ENCODE measurements around the gene ATL1. TPM values are rescaled to one million over a fixed set of nuclear protein-coding genes. Genes with fewer than 3 reads are reported as not detected.

Gene ATL1
- total and polyA plus RNA-seq, 2 of the 4 experiments (the other 2 are of a cell fraction), result 6.0 to 12.2 TPM

DNA sequence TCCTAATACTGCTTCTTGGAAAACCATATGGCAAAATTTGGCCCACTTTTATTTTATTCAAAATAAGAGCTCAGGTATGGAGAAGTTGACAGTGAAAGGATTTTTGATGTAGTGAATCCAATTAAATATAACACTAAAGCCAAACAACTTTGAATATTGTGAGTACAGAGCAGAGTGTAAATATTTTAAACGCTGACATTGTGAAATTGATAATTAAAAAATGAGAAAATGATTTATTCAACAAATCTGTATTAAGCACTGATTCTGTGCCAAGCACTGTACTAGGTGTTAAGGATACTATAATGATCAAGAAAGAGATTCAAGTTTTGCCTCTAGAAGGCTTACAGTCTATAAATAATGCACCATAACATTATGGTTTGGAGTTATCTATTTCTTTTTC is 50.5 kb downstream of the ATL1 start:
- H3K23ac ChIP-seq (ENCODE audit: low read depth, low read length), result no peak overlapping the region
- intact Hi-C loops (cut with micrococcal nuclease), result no loop called here
- no peak overlapping the region for H2AFZ ChIP-seq (replicated peaks; ENCODE audit: low read length, poor library complexity)
- ATAC-seq (ENCODE audit: low read depth) (no peak), DNase-seq (no peak)
- ChIA-PET CTCF (no interaction called here), POLR2A (ENCODE audit: unreplicated experiment) (no interaction called here)
- no peak overlapping the region for H2BK20ac ChIP-seq (ENCODE audit: low read depth, low read length)
- no peaks in the 10 kb centered on the region for H3K36me3 ChIP-seq (ENCODE audit: control insufficient read depth, insufficient read depth, low read length)
- H3K56ac ChIP-seq (ENCODE audit: extremely low read depth, insufficient read depth, low read length), result no peak overlapping the region
- no peaks in the 10 kb centered on the region for H3K9me3 ChIP-seq (ENCODE audit: control insufficient read depth, insufficient read depth, low read length)
- H3K27ac ChIP-seq (ENCODE audit: insufficient read depth, low read length), result no peak overlapping the region
- H4K91ac ChIP-seq (ENCODE audit: insufficient read depth, low read depth, low read length), result no peak overlapping the region
- no peaks in the 10 kb centered on the region for H4K20me1 ChIP-seq (ENCODE audit: insufficient read depth, low read length)
- no peak overlapping the region for H2BK120ac ChIP-seq (ENCODE audit: low read depth, low read length)
- no peak overlapping the region for H3K4me3 ChIP-seq (ENCODE audit: insufficient read depth, low read depth, low read length)
- no peaks in the 10 kb centered on the region; the same call in 1 of the 2 replicates for H3K9me1 ChIP-seq (ENCODE audit: insufficient read depth, low read length)
- H4K8ac ChIP-seq (ENCODE audit: low read depth in 2 of 2, low read length in 2 of 2), result no peak overlapping the region
- no CpG with 5 or more reads among the region's 1 CpG for WGBS, 2 experiments (ENCODE audit: extremely low coverage in 2 of 2, insufficient read length in 1 of 2)
- no peak overlapping the region for H3K4me2 ChIP-seq (ENCODE audit: low read depth, low read length)
- H3K79me1 ChIP-seq (ENCODE audit: low read depth in 1 of 2, low read length in 2 of 2), result no peaks in the 10 kb centered on the region
- no peak overlapping the region for H2BK15ac ChIP-seq (ENCODE audit: low read depth, low read length)
- no peak overlapping the region for H4K5ac ChIP-seq (ENCODE audit: low read depth, low read length)
- in situ Hi-C loops (cut with MboI; ENCODE audit: low sequenced_read_pairs), result no loop called here
- no peaks in the 10 kb centered on the region for H3K4me1 ChIP-seq (ENCODE audit: control insufficient read depth, insufficient read depth, low read length)
- H2BK5ac ChIP-seq (ENCODE audit: low read depth, low read length, poor library complexity, severe bottlenecking), result no peak overlapping the region
- no peak overlapping the region for H2AK5ac ChIP-seq (ENCODE audit: low read depth, low read length)
- H3K27me3 ChIP-seq (ENCODE audit: control insufficient read depth, insufficient read depth, low read length), result no peaks in the 10 kb centered on the region
- TF ChIP-seq MXI1 (IDR thresholded peaks at IDR 0.05; ENCODE audit: borderline replicate concordance, low read depth, low read length) (no peak), CEBPB (IDR thresholded peaks at IDR 0.05; ENCODE audit: low read depth, low read length) (no peak), MAFK (IDR thresholded peaks at IDR 0.05; ENCODE audit: low read depth, low read length) (peak; percentile 54), MAZ (IDR thresholded peaks at IDR 0.05; ENCODE audit: borderline replicate concordance, low read depth, low read length) (no peak)
- H3K4ac ChIP-seq (ENCODE audit: low read depth, low read length), result no peak overlapping the region
- no TSS peak for BruUV-seq (replicated peaks)
- no peak overlapping the region for H3K9ac ChIP-seq (ENCODE audit: low read depth, low read length)
- H3K18ac ChIP-seq (ENCODE audit: low read depth, low read length), result no peak overlapping the region
- H2AK9ac ChIP-seq (replicated peaks; ENCODE audit: low read depth, low read length, poor library complexity), result no peak overlapping the region
- dilution Hi-C loops (cut with HindIII; ENCODE audit: low sequenced_read_pairs, unreplicated experiment), result no loop called here
- no peak overlapping the region for H3K14ac ChIP-seq (replicated peaks; ENCODE audit: low read depth, low read length)

All from IMR-90 (cell line).